Kidney (tissue), 14 donors: ENCODE results near the gene DUOX1. TPM values are rescaled to one million over a fixed set of nuclear protein-coding genes. Genes with fewer than 3 reads are reported as not detected.

Experiments used
- DNase-seq, 5 donors: peaks; one replicate each; pipeline ENCODE4 v3.0.0-alpha.2; 2013 to 2020
- FAIRE-seq: peaks from 2 replicates; lab custom pipeline; 2012; peaks lifted over from hg19 to GRCh38; lab: Jason Lieb, UNC
- H3K27ac ChIP-seq, 2 donors: one replicate each; pipeline ENCODE4 v1.7.0; 2013; ENCODE audit warnings: low read depth in 2 of 2, low read length in 2 of 2, inconsistent platforms in 1 of 2
- H3K27me3 ChIP-seq: one replicate; pipeline ENCODE4 v1.7.1; 2013; ENCODE audit warnings: low read length, inconsistent platforms; ENCODE audit not compliant: control insufficient read depth, insufficient read depth
- H3K36me3 ChIP-seq, 3 donors: one replicate each; pipeline versions ENCODE4 v1.7.0 to v1.7.1; 2013; ENCODE audit warnings: low read length in 3 of 3, control low read depth in 1 of 3, inconsistent platforms in 1 of 3; ENCODE audit not compliant: insufficient read depth in 3 of 3, control insufficient read depth in 2 of 3
- H3K4me1 ChIP-seq, 3 donors: one replicate each; pipeline versions ENCODE4 v1.7.0 to v1.7.1; 2013; ENCODE audit warnings: low read length in 3 of 3, inconsistent platforms in 1 of 3, low read depth in 1 of 3; ENCODE audit not compliant: control insufficient read depth in 2 of 3, insufficient read depth in 2 of 3
- H3K4me3 ChIP-seq, 3 donors: one replicate each; pipeline versions ENCODE4 v1.7.0 to v1.8.1; 2013; ENCODE audit warnings: low read length in 3 of 3, control low read depth in 1 of 3, inconsistent platforms in 1 of 3
- H3K9ac ChIP-seq, 3 donors: one replicate each; pipeline versions ENCODE4 v1.7.0 to v1.7.1; 2013; ENCODE audit warnings: low read length in 3 of 3, control low read depth in 1 of 3, inconsistent platforms in 1 of 3
- H3K9me3 ChIP-seq, 3 donors: one replicate each; pipeline versions ENCODE4 v1.7.0 to v1.7.1; 2013; ENCODE audit warnings: low read length in 3 of 3, control low read depth in 1 of 3, inconsistent platforms in 1 of 3; ENCODE audit not compliant: control insufficient read depth in 2 of 3, insufficient read depth in 1 of 3
- intact Hi-C: fragments of 100-400 bp; cut with DNase I; formaldehyde crosslinking; loops from one replicate; pipeline ENCODE4 v1.11.1; 2022
- polyA plus RNA-seq: library from polyadenylated mRNA; stranded (reverse); fragments of 350-450 nt; fragmentation: Illumina TruSeq; extraction: RNeasy Lipid Tissue Mini Kit (QIAGEN cat#74804); gene quantifications from one replicate; pipeline ENCODE4 v1.2.3, GENCODE V29; 2014; ENCODE audit warnings: low read depth, low replicate concordance; ENCODE audit not compliant: insufficient read depth
- total RNA-seq: library from RNA; stranded (reverse); fragmentation: NEBNext Ultra II Directional; extraction: Animal tissue kit (Norgen Biotek cat#: 25700); gene quantifications from one replicate; pipeline ENCODE4 v1.2.1, GENCODE V29; 2021
- TF ChIP-seq, protein P1 (sequence below): IDR thresholded peaks from 3 replicates; pipeline ENCODE4 v1.5.1; 2012; ENCODE audit warnings: mild to moderate bottlenecking, moderate library complexity, borderline replicate concordance; ENCODE audit not compliant: insufficient read depth; ENCODE audit errors: extremely low read depth
- donor health status: control.
- donor health status: control.
- donor health status: control.
- donor health status: control.
- donor health status: control.
- donor health status: DM: yes; HTN: yes; CAD: no.
- donor health status: Normal renal cell carcinoma (clear cell type).

Gene DUOX1
- total and polyA plus RNA-seq, 2 donors from 2014 or later = 0.26 to 1.6 TPM

DNA sequence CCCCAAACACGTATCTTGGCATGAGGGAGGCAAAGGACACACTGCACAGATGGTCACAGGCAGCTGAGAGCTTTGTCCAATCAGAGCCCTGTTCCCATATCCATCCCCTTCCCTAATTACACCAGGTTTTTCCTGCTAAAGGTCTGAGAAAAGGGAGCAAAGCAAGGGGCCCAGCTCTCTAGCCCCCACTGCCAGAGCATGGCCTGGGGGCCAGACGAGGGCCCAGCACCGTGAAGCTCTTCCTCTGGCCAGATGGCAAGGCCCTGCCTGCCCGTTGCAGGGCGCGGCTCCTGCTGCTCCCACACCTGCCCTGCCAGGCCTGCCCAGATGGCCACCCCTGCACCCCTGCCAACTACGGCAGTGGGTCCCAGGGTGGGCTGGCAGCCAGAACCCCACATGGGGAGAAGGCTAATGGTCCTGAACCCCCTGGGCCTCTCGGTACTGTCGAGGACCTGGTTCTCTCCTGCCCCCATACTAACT, 54.8 kb downstream of the DUOX1 start:
- H3K36me3 ChIP-seq = no peaks in the 10 kb centered on the region
- intact Hi-C loops = no loop called here
- H3K9me3 ChIP-seq = no peaks in the 10 kb centered on the region
- TF ChIP-seq, protein P1, sequence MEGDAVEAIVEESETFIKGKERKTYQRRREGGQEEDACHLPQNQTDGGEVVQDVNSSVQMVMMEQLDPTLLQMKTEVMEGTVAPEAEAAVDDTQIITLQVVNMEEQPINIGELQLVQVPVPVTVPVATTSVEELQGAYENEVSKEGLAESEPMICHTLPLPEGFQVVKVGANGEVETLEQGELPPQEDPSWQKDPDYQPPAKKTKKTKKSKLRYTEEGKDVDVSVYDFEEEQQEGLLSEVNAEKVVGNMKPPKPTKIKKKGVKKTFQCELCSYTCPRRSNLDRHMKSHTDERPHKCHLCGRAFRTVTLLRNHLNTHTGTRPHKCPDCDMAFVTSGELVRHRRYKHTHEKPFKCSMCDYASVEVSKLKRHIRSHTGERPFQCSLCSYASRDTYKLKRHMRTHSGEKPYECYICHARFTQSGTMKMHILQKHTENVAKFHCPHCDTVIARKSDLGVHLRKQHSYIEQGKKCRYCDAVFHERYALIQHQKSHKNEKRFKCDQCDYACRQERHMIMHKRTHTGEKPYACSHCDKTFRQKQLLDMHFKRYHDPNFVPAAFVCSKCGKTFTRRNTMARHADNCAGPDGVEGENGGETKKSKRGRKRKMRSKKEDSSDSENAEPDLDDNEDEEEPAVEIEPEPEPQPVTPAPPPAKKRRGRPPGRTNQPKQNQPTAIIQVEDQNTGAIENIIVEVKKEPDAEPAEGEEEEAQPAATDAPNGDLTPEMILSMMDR = no peak
- peaks cover 0 to 6% (median 5%) of the 10 kb centered on the region in 3 donors for H3K4me1 ChIP-seq
- FAIRE-seq (no peak), DNase-seq (no peak)
- no peak overlapping the region for H3K9ac ChIP-seq
- H3K27ac ChIP-seq = no peak overlapping the region
- no peaks in the 10 kb centered on the region for H3K27me3 ChIP-seq
- no peak overlapping the region for H3K4me3 ChIP-seq

DNA sequence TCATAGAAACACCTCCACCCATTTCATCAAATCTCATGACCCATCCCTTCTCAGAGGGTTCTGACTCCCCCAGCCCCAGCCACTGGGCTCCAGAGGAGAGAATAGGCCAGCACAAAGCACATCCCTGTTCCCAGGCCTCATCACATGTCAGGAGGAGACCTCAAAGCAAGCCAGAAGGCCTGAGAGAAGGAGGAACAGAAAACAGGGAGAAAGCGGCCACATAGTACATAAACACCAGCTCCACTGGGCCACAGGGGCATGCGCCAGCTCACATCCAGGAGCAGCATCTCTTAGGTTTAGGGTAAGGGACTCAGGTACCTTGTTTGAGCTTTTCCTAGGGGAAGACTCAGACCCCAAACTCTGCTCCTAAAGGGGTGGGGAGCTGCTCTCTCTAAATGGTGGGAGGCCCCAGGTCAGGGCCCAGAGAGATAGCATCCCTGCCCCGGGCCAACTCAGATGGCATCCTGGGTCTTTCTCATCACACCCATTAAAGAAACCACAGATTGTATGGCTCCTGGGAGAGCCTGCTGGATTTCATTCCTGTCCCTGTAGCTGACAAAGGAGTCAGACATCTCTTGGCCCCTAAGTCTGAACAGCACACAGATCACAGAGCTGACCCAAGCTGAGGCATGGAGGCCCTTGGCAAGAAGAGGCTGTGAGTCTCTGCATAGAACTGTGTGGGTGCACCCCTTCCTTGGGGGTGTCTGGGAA, 55.4 kb downstream of the DUOX1 start:
- FAIRE-seq (no peak), DNase-seq (peak in 1 of 5 donors; percentile 30)
- H3K27me3 ChIP-seq = no peaks in the 10 kb centered on the region
- TF ChIP-seq, protein P1 = no peak
- H3K36me3 ChIP-seq = no peaks in the 10 kb centered on the region
- intact Hi-C loops = no loop called here
- H3K4me1 ChIP-seq = peaks cover 0 to 6% (median 5%) of the 10 kb centered on the region in 3 donors
- H3K9ac ChIP-seq = no peak overlapping the region
- no peak overlapping the region for H3K27ac ChIP-seq
- H3K4me3 ChIP-seq = no peak overlapping the region
- H3K9me3 ChIP-seq = no peaks in the 10 kb centered on the region

DNA sequence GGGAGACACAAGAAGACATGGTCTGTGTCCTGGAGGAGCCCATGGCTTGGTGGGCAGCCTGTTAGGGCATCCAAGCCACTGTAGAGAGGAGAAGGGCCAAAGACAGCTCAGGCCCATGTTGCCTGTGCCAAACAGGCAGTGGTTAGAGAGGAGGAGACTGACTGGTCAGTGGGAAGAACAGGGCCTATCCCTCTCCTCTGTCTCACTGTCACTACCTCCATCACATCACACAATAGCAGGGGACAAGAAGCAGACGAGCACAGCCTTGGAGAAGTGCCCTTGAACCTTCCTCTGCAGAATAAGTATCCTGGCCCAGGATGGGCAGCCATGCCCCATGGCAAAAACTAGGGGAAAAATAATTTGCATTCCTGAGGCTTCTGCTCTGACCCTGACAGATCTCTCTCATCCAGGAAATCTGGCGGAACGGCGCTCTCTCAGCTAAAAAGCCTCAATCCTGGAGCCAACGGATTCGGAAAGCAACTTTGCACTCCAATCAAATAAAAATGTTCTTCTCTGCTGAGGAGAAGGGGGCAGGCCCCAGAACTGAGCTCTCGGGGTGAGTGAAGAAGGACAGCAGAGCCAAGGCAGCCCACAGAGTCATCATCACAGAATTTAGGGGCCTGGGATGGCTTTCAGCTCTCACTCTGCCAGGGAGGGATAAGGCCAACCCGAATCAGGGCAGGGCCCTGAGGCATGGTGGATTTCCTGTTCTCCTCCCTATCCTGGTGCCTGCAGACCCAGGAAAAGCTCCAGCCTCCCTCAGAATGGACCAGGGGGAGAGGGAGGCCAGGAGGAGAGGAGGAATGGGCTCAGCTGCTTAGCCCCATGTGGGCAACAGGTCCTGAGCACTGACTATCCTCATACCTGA, 56.3 kb downstream of the DUOX1 start:
- peaks cover 0 to 6% (median 5%) of the 10 kb centered on the region in 3 donors for H3K4me1 ChIP-seq
- no peak overlapping the region for H3K9ac ChIP-seq
- intact Hi-C loops = no loop called here

More for the DNA sequence above, 56.3 kb downstream of the DUOX1 start:
- Histone ChIP-seq H3K27me3 (no peaks in the 10 kb centered on the region), H3K4me3 (peak overlapping the region in 2 of 3 donors; percentile 7 to 48), H3K36me3 (no peaks in the 10 kb centered on the region), H3K9me3 (no peaks in the 10 kb centered on the region), H3K27ac (peak overlapping the region in 1 of 2 donors; percentile 10)
- TF ChIP-seq, protein P1 = no peak
- FAIRE-seq = no peak
- peak in 1 of 5 donors; percentile 30 for DNase-seq
